Natural killer cell (primary cell): ENCODE data around the gene LPIN1. TPM values are rescaled to one million over a fixed set of nuclear protein-coding genes. Genes with fewer than 3 reads are reported as not detected.

Source experiments
- ATAC-seq, 3 donors: fragments of 150-1000 bp in 2 of 3; fragments of 200-7000 bp in 1 of 3; cut with Tn5 transposase; 1 replicate in 1 of 3; 2 replicates in 2 of 3; pipeline ENCODE4 v1.10.0; 2021; ENCODE audit warnings: mild to moderate bottlenecking in 2 of 3, moderate library complexity in 2 of 3
- DNase-seq, 2 donors: peaks; one replicate each; pipeline versions ENCODE4 v3.0.0 to v3.0.0-alpha.2; 2013 to 2021; ENCODE audit warnings: mixed read lengths in 1 of 2
- H3K27ac ChIP-seq: one replicate; pipeline ENCODE4 v1.5.1; 2013; ENCODE audit warnings: mild to moderate bottlenecking, low read length
- H3K27me3 ChIP-seq: one replicate; pipeline ENCODE4 v1.6.1; 2013; ENCODE audit warnings: low read length; ENCODE audit not compliant: control insufficient read depth, insufficient read depth
- H3K36me3 ChIP-seq: one replicate; pipeline ENCODE4 v1.6.1; 2013; ENCODE audit warnings: low read length; ENCODE audit not compliant: control insufficient read depth, insufficient read depth
- H3K4me1 ChIP-seq: one replicate; pipeline ENCODE4 v1.6.1; 2013; ENCODE audit warnings: low read length; ENCODE audit not compliant: control insufficient read depth, insufficient read depth
- H3K4me3 ChIP-seq: one replicate; pipeline ENCODE4 v1.5.1; 2013; ENCODE audit warnings: low read length
- H3K9me3 ChIP-seq: one replicate; pipeline ENCODE4 v1.6.1; 2013; ENCODE audit warnings: low read length; ENCODE audit not compliant: control insufficient read depth, insufficient read depth
- H3K27ac Mint-ChIP-seq, 2 donors: one replicate each; pipeline ENCODE4 v1.8.0; 2022; ENCODE audit warnings: mild to moderate bottlenecking in 2 of 2, mixed read lengths in 2 of 2, moderate library complexity in 1 of 2
- H3K27me3 Mint-ChIP-seq, 2 donors: one replicate each; pipeline ENCODE4 v1.8.0; 2022; ENCODE audit warnings: low read depth in 2 of 2, mixed read lengths in 2 of 2
- H3K36me3 Mint-ChIP-seq: one replicate; pipeline ENCODE4 v1.8.0; 2022; ENCODE audit warnings: mixed read lengths
- H3K4me1 Mint-ChIP-seq, 2 donors: one replicate each; pipeline ENCODE4 v1.8.0; 2022; ENCODE audit warnings: mixed read lengths in 2 of 2
- H3K4me3 Mint-ChIP-seq: one replicate; pipeline ENCODE4 v1.8.0; 2022; ENCODE audit warnings: mild to moderate bottlenecking, moderate library complexity, mixed read lengths
- H3K9me3 Mint-ChIP-seq, 2 donors: one replicate each; pipeline ENCODE4 v1.8.0; 2022; ENCODE audit warnings: mixed read lengths in 2 of 2
- WGBS: methylation state at CpG from one replicate; pipeline ENCODE4 v1.1.7; 2013; ENCODE audit warnings: missing lambda C conversion rate; ENCODE audit not compliant: insufficient coverage; 5-methylcytosine and 5-hydroxymethylcytosine counted together
- intact Hi-C: fragments of 100-400 bp; cut with micrococcal nuclease; formaldehyde crosslinking; loops from one replicate; pipeline ENCODE4 v1.14.2; 2022
- total RNA-seq, 4 donors: library from RNA; stranded (reverse); fragments of 120-200 nt in 1 of 4; gene quantifications; one replicate each; pipeline versions ENCODE4 v1.2.3 to v1.2.4, GENCODE V29; 2013 to 2022
- TF ChIP-seq, protein P1 (sequence below): fragments of 200-600 bp; IDR thresholded peaks from one replicate; pipeline ENCODE4 v1.8.0; 2022; ENCODE audit warnings: antibody characterized with exemption

The LPIN1 gene
- total RNA-seq, 3 donors from 2014 or later (not counting 1 experiment from before 2014, with no cell fraction given): 95.0 to 122 (median 118) TPM

DNA sequence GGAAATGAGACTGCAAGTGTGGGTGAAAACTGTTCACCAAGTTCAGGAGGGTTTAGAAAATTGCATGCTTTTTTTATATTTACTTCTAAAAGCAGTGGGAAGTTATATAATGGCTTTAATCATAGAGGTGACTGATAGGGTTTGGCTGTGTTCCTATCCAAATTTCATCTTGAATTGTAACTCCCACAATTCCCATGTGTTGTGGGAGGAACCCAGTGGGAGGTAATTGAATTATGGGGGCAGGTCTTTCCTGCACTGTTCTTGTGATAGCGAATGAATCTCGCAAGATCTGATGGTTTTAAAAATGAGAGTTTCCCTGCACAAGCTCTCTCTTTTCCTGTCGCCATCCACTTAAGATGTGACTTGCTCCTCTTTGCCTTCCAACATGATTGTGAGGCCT, 40.7 kb upstream of the LPIN1 start:
- no peak overlapping the region for H3K4me3 ChIP-seq
- TF ChIP-seq, protein P1, sequence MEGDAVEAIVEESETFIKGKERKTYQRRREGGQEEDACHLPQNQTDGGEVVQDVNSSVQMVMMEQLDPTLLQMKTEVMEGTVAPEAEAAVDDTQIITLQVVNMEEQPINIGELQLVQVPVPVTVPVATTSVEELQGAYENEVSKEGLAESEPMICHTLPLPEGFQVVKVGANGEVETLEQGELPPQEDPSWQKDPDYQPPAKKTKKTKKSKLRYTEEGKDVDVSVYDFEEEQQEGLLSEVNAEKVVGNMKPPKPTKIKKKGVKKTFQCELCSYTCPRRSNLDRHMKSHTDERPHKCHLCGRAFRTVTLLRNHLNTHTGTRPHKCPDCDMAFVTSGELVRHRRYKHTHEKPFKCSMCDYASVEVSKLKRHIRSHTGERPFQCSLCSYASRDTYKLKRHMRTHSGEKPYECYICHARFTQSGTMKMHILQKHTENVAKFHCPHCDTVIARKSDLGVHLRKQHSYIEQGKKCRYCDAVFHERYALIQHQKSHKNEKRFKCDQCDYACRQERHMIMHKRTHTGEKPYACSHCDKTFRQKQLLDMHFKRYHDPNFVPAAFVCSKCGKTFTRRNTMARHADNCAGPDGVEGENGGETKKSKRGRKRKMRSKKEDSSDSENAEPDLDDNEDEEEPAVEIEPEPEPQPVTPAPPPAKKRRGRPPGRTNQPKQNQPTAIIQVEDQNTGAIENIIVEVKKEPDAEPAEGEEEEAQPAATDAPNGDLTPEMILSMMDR: no peak
- WGBS: 90% methylated on average over 3 of the region's 3 CpGs
- H3K27ac Mint-ChIP-seq: no peak overlapping the region
- no peaks in the 10 kb centered on the region for H3K36me3 ChIP-seq
- H3K4me1 ChIP-seq: peaks cover 9% of the 10 kb centered on the region
- no peak for DNase-seq
- no peaks in the 10 kb centered on the region for H3K36me3 Mint-ChIP-seq
- peaks cover 0 to 5% of the 10 kb centered on the region in 2 donors for H3K27me3 Mint-ChIP-seq
- H3K27me3 ChIP-seq: no peaks in the 10 kb centered on the region
- H3K27ac ChIP-seq: no peak overlapping the region
- no peak for ATAC-seq
- H3K9me3 ChIP-seq: no peaks in the 10 kb centered on the region
- H3K9me3 Mint-ChIP-seq: no peaks in the 10 kb centered on the region
- H3K4me1 Mint-ChIP-seq: no peaks in the 10 kb centered on the region
- no peak overlapping the region for H3K4me3 Mint-ChIP-seq
- intact Hi-C loops: no loop called here

DNA sequence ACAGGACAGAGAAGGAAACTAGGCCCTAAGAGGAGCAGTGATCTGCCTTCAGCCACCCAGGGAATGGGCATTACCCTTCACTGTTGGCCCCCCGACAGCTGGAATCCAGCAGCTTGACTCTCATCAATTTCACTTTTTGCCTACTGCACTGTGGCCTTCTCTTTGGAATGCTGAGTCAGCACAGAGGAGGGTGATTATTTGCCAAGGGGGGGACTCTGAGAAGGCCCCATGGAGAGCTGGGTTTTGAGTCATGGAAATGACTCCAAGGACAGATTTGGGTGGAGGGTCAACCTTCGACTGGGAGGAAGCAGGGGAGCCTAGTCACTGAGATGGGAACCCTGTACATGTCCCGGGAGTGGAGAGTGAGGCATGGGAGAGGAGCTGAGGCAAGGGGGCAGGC, 38.3 kb upstream of the LPIN1 start:
- Mint-ChIP-seq H3K9me3 (no peaks in the 10 kb centered on the region), H3K4me1 (no peaks in the 10 kb centered on the region), H3K27ac (no peak overlapping the region), H3K36me3 (no peaks in the 10 kb centered on the region), H3K4me3 (no peak overlapping the region), H3K27me3 (peaks cover 0 to 11% of the 10 kb centered on the region in 2 donors)
- Histone ChIP-seq H3K4me1 (no peaks in the 10 kb centered on the region), H3K4me3 (no peak overlapping the region), H3K9me3 (no peaks in the 10 kb centered on the region), H3K27ac (no peak overlapping the region), H3K27me3 (no peaks in the 10 kb centered on the region), H3K36me3 (no peaks in the 10 kb centered on the region)
- ATAC-seq (no peak), DNase-seq (no peak)
- TF ChIP-seq, protein P1: no peak
- 93% methylated on average over 3 of the region's 3 CpGs for WGBS
- intact Hi-C loops: no loop called here

DNA sequence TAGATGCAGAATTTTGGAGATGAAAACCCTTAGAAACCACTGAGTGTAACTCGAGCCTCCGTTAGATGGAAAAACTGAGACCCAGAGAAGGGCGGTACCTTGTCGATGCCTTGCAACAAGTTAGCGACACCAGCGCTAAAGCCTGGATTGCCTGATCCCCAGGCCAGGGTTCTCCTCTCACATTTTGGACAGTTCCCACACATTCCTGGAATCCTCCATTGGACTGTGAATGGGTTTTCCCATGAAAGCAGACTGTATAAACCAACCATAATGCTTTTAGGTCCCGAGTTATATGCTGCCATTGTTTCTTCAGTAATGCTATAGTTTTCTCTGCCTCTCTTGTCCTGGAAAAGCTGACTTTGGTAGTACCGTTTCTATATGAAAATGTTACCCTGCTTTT, 37.1 kb upstream of the LPIN1 start:
- no peaks in the 10 kb centered on the region for H3K9me3 Mint-ChIP-seq
- H3K4me3 Mint-ChIP-seq: no peak overlapping the region
- no peaks in the 10 kb centered on the region for H3K9me3 ChIP-seq
- no peaks in the 10 kb centered on the region for H3K4me1 ChIP-seq
- H3K36me3 Mint-ChIP-seq: no peaks in the 10 kb centered on the region
- no peak overlapping the region for H3K27ac ChIP-seq
- no peak overlapping the region for H3K27ac Mint-ChIP-seq
- peaks cover 0 to 11% of the 10 kb centered on the region in 2 donors for H3K27me3 Mint-ChIP-seq
- ATAC-seq: no peak
- H3K36me3 ChIP-seq: no peaks in the 10 kb centered on the region
- intact Hi-C loops: no loop called here
- H3K4me1 Mint-ChIP-seq: no peaks in the 10 kb centered on the region
- 92% methylated on average over 8 of the region's 8 CpGs for WGBS
- H3K4me3 ChIP-seq: no peak overlapping the region
- H3K27me3 ChIP-seq: no peaks in the 10 kb centered on the region
- TF ChIP-seq, protein P1: no peak
- no peak for DNase-seq

DNA sequence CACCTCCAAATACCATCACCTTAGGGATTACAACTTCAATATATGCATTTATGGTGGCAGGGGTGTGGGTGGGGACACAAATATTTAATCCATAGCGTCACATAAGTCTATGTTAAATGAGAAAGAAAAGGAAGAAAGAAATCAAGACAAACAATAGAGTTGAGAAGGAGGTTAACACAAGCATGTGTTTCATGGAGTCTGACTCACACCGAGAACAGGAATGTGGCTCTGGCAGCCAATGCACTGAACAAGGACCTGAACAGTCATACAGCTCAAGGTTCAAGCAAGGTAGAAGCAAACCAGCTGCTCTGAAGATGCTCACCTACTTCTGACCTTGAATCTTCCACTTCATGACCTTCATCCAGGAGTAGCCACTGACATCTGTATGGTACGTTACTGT, 36.2 kb upstream of the LPIN1 start:
- ATAC-seq (no peak), DNase-seq (no peak)
- Histone ChIP-seq H3K9me3 (no peaks in the 10 kb centered on the region), H3K27ac (no peak overlapping the region), H3K27me3 (no peaks in the 10 kb centered on the region), H3K4me1 (no peaks in the 10 kb centered on the region), H3K36me3 (no peaks in the 10 kb centered on the region), H3K4me3 (no peak overlapping the region)
- H3K27ac Mint-ChIP-seq: no peak overlapping the region
- no peaks in the 10 kb centered on the region for H3K36me3 Mint-ChIP-seq
- no peaks in the 10 kb centered on the region for H3K4me1 Mint-ChIP-seq
- TF ChIP-seq, protein P1: no peak
- intact Hi-C loops: no loop called here
- H3K4me3 Mint-ChIP-seq: no peak overlapping the region
- WGBS: 95% methylated on average over 3 of the region's 3 CpGs
- peaks cover 0 to 11% of the 10 kb centered on the region in 2 donors for H3K27me3 Mint-ChIP-seq
- no peaks in the 10 kb centered on the region for H3K9me3 Mint-ChIP-seq
